ENCODE measurements around the gene MCCC1. TPM values are rescaled to one million over a fixed set of nuclear protein-coding genes. Genes with fewer than 3 reads are reported as not detected.
"Not testable (repeated sequence)": the region's sequence is repeated elsewhere in the genome, so short reads cannot be mapped to it uniquely, and the experiment has no call there.

The MCCC1 gene
- polyA plus RNA-seq, 3 donors = 57.8 to 68.7 (median 59.4) TPM

- WGBS, 3 donors = 16 to 31% (median 30%) methylated on average over 2 of the region's 2 CpGs
- H3K27ac ChIP-seq (ENCODE audit: low read depth, low read length) = no peak overlapping the region
Observed at GRCh38 chr3:183108001-183108449, 8.7 kb upstream of the MCCC1 start.

- not testable (repeated sequence) for H3K27ac ChIP-seq (ENCODE audit: low read depth, low read length)
- 91 to 98% (median 93%) methylated on average over 4 of the region's 4 CpGs for WGBS, 3 donors
Observed at GRCh38 chr3:183107372-183107771, 8.1 kb upstream of the MCCC1 start.

- 57 to 68% (median 67%) methylated on average over 6 of the region's 6 CpGs for WGBS, 3 donors
- no peak overlapping the region for H3K27ac ChIP-seq (ENCODE audit: low read depth, low read length)
Observed at GRCh38 chr3:183106635-183107034, 7.3 kb upstream of the MCCC1 start.

- not testable (repeated sequence) for H3K27ac ChIP-seq (ENCODE audit: low read depth, low read length)
- WGBS, 3 donors = 97 to 98% (median 97%) methylated on average over 19 to 28 of the region's 28 CpGs
Observed at GRCh38 chr3:183103950-183104349, 4.7 kb upstream of the MCCC1 start.

- not testable (repeated sequence) for H3K27ac ChIP-seq (ENCODE audit: low read depth, low read length)
- WGBS, 3 donors = 90 to 98% (median 96%) methylated on average over 12 to 16 of the region's 24 CpGs
Observed at GRCh38 chr3:183101040-183101439, 1.7 kb upstream of the MCCC1 start.

GRCh38 chr3:183100376-183100775 lies 1.1 kb upstream of the MCCC1 start:
- H3K27ac ChIP-seq (ENCODE audit: low read depth, low read length) = no peak overlapping the region
- WGBS, 3 donors = 30 to 89% (median 74%) methylated on average over 6 of the region's 6 CpGs

GRCh38 chr3:183099838-183100204 lies 525 bp upstream of the MCCC1 start:
- no peak overlapping the region for H3K27ac ChIP-seq (ENCODE audit: low read depth, low read length)
- 0 to 3% (median 0%) methylated on average over 1 of the region's 1 CpG for WGBS, 3 donors

GRCh38 chr3:183098536-183099025 lies 715 bp downstream of the MCCC1 start:
- WGBS, 3 donors = 2 to 8% (median 7%) methylated on average over 8 of the region's 8 CpGs
- no peak overlapping the region for H3K27ac ChIP-seq (ENCODE audit: low read depth, low read length)

- no peak overlapping the region for H3K27ac ChIP-seq (ENCODE audit: low read depth, low read length)
- 46 to 93% (median 89%) methylated on average over 4 of the region's 4 CpGs for WGBS, 3 donors
Observed at GRCh38 chr3:183094711-183095110, 4.6 kb downstream of the MCCC1 start.

GRCh38 chr3:183092256-183092655 lies 7.0 kb downstream of the MCCC1 start:
- H3K27ac ChIP-seq (ENCODE audit: low read depth, low read length) = no peak overlapping the region
- 67 to 96% (median 95%) methylated on average over 8 of the region's 8 CpGs for WGBS, 3 donors

GRCh38 chr3:183087184-183087583 lies 12.1 kb downstream of the MCCC1 start:
- H3K27ac ChIP-seq (ENCODE audit: low read depth, low read length) = no peak overlapping the region
- WGBS, 3 donors = 75 to 93% (median 92%) methylated on average over 2 of the region's 2 CpGs

- no peak overlapping the region for H3K27ac ChIP-seq (ENCODE audit: low read depth, low read length)
- 81 to 89% (median 88%) methylated on average over 9 of the region's 9 CpGs for WGBS, 3 donors
Observed at GRCh38 chr3:183085634-183086390, 13.5 kb downstream of the MCCC1 start.

- no peak overlapping the region for H3K27ac ChIP-seq (ENCODE audit: low read depth, low read length)
- 68 to 93% (median 90%) methylated on average over 9 of the region's 9 CpGs for WGBS, 3 donors
Observed at GRCh38 chr3:183082355-183082915, 16.9 kb downstream of the MCCC1 start.

- 74 to 96% (median 93%) methylated on average over 6 of the region's 6 CpGs for WGBS, 3 donors
- no peak overlapping the region for H3K27ac ChIP-seq (ENCODE audit: low read depth, low read length)
Observed at GRCh38 chr3:183081459-183082183, 17.7 kb downstream of the MCCC1 start.

- no peak overlapping the region for H3K27ac ChIP-seq (ENCODE audit: low read depth, low read length)
- 97 to 100% (median 98%) methylated on average over 3 of the region's 3 CpGs for WGBS, 3 donors
Observed at GRCh38 chr3:183080628-183081027, 18.7 kb downstream of the MCCC1 start.

GRCh38 chr3:183074881-183075280 lies 24.4 kb downstream of the MCCC1 start:
- WGBS, 3 donors = 96 to 100% (median 98%) methylated on average over 2 of the region's 2 CpGs
- H3K27ac ChIP-seq (ENCODE audit: low read depth, low read length) = no peak overlapping the region

GRCh38 chr3:183074261-183074660 lies 25.0 kb downstream of the MCCC1 start:
- 30 to 83% (median 32%) methylated on average over 3 of the region's 3 CpGs for WGBS, 3 donors
- H3K27ac ChIP-seq (ENCODE audit: low read depth, low read length) = no peak overlapping the region

- H3K27ac ChIP-seq (ENCODE audit: low read depth, low read length) = no peak overlapping the region
- WGBS, 3 donors = 66 to 89% (median 69%) methylated on average over 5 of the region's 5 CpGs
Observed at GRCh38 chr3:183073839-183074238, 25.5 kb downstream of the MCCC1 start.

GRCh38 chr3:183070892-183071291 lies 28.4 kb downstream of the MCCC1 start:
- WGBS, 3 donors = 92 to 95% (median 94%) methylated on average over 6 of the region's 6 CpGs
- H3K27ac ChIP-seq (ENCODE audit: low read depth, low read length) = no peak overlapping the region
